Endothelial cell of umbilical vein (primary cell): Measurements from ENCODE around the gene MALT1. TPM values are rescaled to one million over a fixed set of nuclear protein-coding genes. Genes with fewer than 3 reads are reported as not detected.

ENCODE experiments used
- BruUV-seq: library from RNA; stranded (reverse); fragments of 400-500 nt; replicated peaks from 2 replicates; lab custom pipeline; 2021; lab: Mats Ljungman, UMichigan
- CTCF ChIA-PET: fragments of 300-600, 350-600 bp; sonication (Branson Sonifier 250); formaldehyde crosslinking; loops from one replicate; lab custom pipeline; 2021; ENCODE audit warnings: antibody characterized with exemption, inconsistent platforms; lab: Charles Lee
- POLR2A ChIA-PET: fragments of 300-600, 350-600 bp; sonication (Branson Sonifier 250); formaldehyde crosslinking; loops from one replicate; lab custom pipeline; 2021; ENCODE audit warnings: antibody characterized with exemption, inconsistent platforms; lab: Charles Lee
- DNase-seq: peaks from one replicate; pipeline ENCODE4 v3.0.0-alpha.2; 2011; ENCODE audit warnings: low read depth, low spot score
- FAIRE-seq: peaks from 2 replicates; lab custom pipeline; 2011; peaks lifted over from hg19 to GRCh38; lab: Jason Lieb, UNC
- H2AFZ ChIP-seq: 2 replicates; pipeline ENCODE4 v1.6.0; 2012; ENCODE audit warnings: low read depth, low read length, control low read depth, inconsistent platforms
- H3K27ac ChIP-seq: 2 replicates; pipeline ENCODE4 v1.5.1; 2011; ENCODE audit warnings: low read depth, mild to moderate bottlenecking, control low read depth, low read length, moderate library complexity; ENCODE audit not compliant: insufficient read depth
- H3K27me3 ChIP-seq, 2 experiments: 2 replicates each; pipeline versions ENCODE4 v1.6.0 to v1.6.1; 2011; ENCODE audit warnings: low read length in 2 of 2, mixed read lengths in 1 of 2; ENCODE audit not compliant: control insufficient read depth in 2 of 2, insufficient read depth in 2 of 2
- H3K36me3 ChIP-seq, 2 experiments: 2 replicates in 1 of 2; 3 replicates in 1 of 2; pipeline ENCODE4 v1.5.1; 2011; ENCODE audit warnings: low read length in 2 of 2, mild to moderate bottlenecking in 1 of 2, moderate library complexity in 1 of 2; ENCODE audit not compliant: control insufficient read depth in 2 of 2, insufficient read depth in 2 of 2; ENCODE audit errors: extremely low read depth in 1 of 2
- H3K4me1 ChIP-seq: 3 replicates; pipeline ENCODE4 v1.5.1; 2011; ENCODE audit warnings: mild to moderate bottlenecking, low read length; ENCODE audit not compliant: control insufficient read depth, insufficient read depth; ENCODE audit errors: extremely low read depth
- H3K4me2 ChIP-seq: 2 replicates; pipeline ENCODE4 v1.6.1; 2011; ENCODE audit warnings: low read length, control low read depth, mixed read lengths; ENCODE audit not compliant: insufficient read depth
- H3K4me3 ChIP-seq, 3 experiments: fragments of 200-600 bp in 1 of 3; sonication (generic), shearing (Covaris generic) in 1 of 3; replicated peaks in 1 of 3; 2 replicates each; pipeline ENCODE4 v1.5.1; 2011 to 2016; ENCODE audit warnings: control low read depth in 3 of 3, low read length in 3 of 3, mild to moderate bottlenecking in 2 of 3, inconsistent platforms in 1 of 3, low read depth in 1 of 3, moderate library complexity in 1 of 3; ENCODE audit not compliant: insufficient read depth in 1 of 3
- H3K79me2 ChIP-seq: 2 replicates; pipeline ENCODE4 v1.6.0; 2012; ENCODE audit warnings: low read length, inconsistent platforms; ENCODE audit not compliant: control insufficient read depth, insufficient read depth
- H3K9ac ChIP-seq: replicated peaks from 2 replicates; pipeline ENCODE3; 2011; ENCODE audit warnings: low read length, control low read depth; ENCODE audit not compliant: insufficient read depth; ENCODE audit errors: extremely low read depth
- H3K9me1 ChIP-seq: replicated peaks from 3 replicates; pipeline ENCODE4 v1.6.0; 2011; ENCODE audit warnings: mild to moderate bottlenecking, low read length; ENCODE audit not compliant: control insufficient read depth, insufficient read depth; ENCODE audit errors: extremely low read depth
- H3K9me3 ChIP-seq: replicated peaks from 2 replicates; pipeline ENCODE4 v1.5.1; 2012; ENCODE audit warnings: low read length, inconsistent platforms; ENCODE audit not compliant: control insufficient read depth, insufficient read depth
- H4K20me1 ChIP-seq: replicated peaks from 2 replicates; pipeline ENCODE3; 2011; ENCODE audit warnings: mild to moderate bottlenecking, low read length; ENCODE audit not compliant: control insufficient read depth, insufficient read depth; ENCODE audit errors: extremely low read depth
- CTCF ChIP-seq, 2 donors: IDR thresholded peaks; 1 replicate in 1 of 2; 2 replicates in 1 of 2; pipeline ENCODE4 v1.5.1; 2011; ENCODE audit warnings: low read length in 2 of 2, mild to moderate bottlenecking in 2 of 2, moderate library complexity in 2 of 2, control low read depth in 1 of 2, inconsistent platforms in 1 of 2, low read depth in 1 of 2; ENCODE audit not compliant: insufficient read depth in 1 of 2; ENCODE audit errors: extremely low read depth in 1 of 2
- EZH2 ChIP-seq: IDR thresholded peaks from 2 replicates; pipeline ENCODE4 v1.6.1; 2012; ENCODE audit warnings: borderline replicate concordance, low read depth, mild to moderate bottlenecking, moderate library complexity, low read length, inconsistent platforms; ENCODE audit not compliant: severe bottlenecking
- FOS ChIP-seq: IDR thresholded peaks from 2 replicates; pipeline ENCODE4 v1.6.1; 2011; ENCODE audit warnings: mild to moderate bottlenecking, low read length, moderate library complexity, borderline replicate concordance; ENCODE audit not compliant: insufficient read depth
- GATA2 ChIP-seq: IDR thresholded peaks from 2 replicates; pipeline ENCODE4 v1.7.0; 2011; ENCODE audit warnings: low read depth, mild to moderate bottlenecking, moderate library complexity, mixed read lengths, low read length; ENCODE audit not compliant: insufficient read length, insufficient read depth
- JUN ChIP-seq: IDR thresholded peaks from 2 replicates; pipeline ENCODE4 v1.6.1; 2011; ENCODE audit warnings: borderline replicate concordance, low read depth; ENCODE audit not compliant: insufficient read length, insufficient read depth
- MAX ChIP-seq: IDR thresholded peaks from 2 replicates; pipeline ENCODE4 v1.6.1; 2011; ENCODE audit not compliant: insufficient read depth, insufficient read length
- MYC ChIP-seq: IDR thresholded peaks from one replicate; pipeline ENCODE4 v1.6.1; 2011; ENCODE audit warnings: mild to moderate bottlenecking, low read depth, low read length
- POLR2A ChIP-seq: IDR thresholded peaks from 2 replicates; pipeline ENCODE4 v1.6.1; 2012; ENCODE audit warnings: low read depth, mild to moderate bottlenecking, control low read depth, low read length
- POLR2AphosphoS5 ChIP-seq: IDR thresholded peaks from 2 replicates; pipeline ENCODE4 v1.6.1; 2012; ENCODE audit warnings: low read depth, mild to moderate bottlenecking, control low read depth, low read length, moderate library complexity; ENCODE audit not compliant: insufficient read depth
- dilution Hi-C: fragments of 300-500 bp; cut with MboI; formaldehyde crosslinking; loops from one replicate; pipeline ENCODE4 v1.15.0; 2019; ENCODE audit warnings: low sequenced_read_pairs; ENCODE audit not compliant: extremely low pct_ligation_motif_present
- intact Hi-C: fragments of 100-400 bp; cut with micrococcal nuclease; formaldehyde crosslinking; loops from one replicate; pipeline ENCODE4 v1.10.0; 2022
- polyA plus RNA-seq, 4 experiments: library from polyadenylated mRNA; depleted of rRNA in 3 of 4; stranded (reverse) in 3 of 4; unstranded in 1 of 4; fragments of >200 nt; gene quantifications; 2 replicates each; pipeline versions ENCODE4 v1.2.1 to v1.2.3, GENCODE V29; 2011 to 2012; ENCODE audit warnings: missing spikeins in 1 of 4
- total RNA-seq: library from RNA; stranded (reverse); gene quantifications from 2 replicates; pipeline ENCODE4 v1.2.3, GENCODE V29; 2021

The MALT1 gene
- total and polyA plus RNA-seq, 2 donors (not counting 3 experiments of a cell fraction or from before 2014, with no cell fraction given): 2.8 to 5.1 TPM

GRCh38 chr18:58715540-58715939, 44.3 kb downstream of the MALT1 start:
- BruUV-seq: no TSS peak

More at GRCh38 chr18:58715540-58715939, 44.3 kb downstream of the MALT1 start:
- FAIRE-seq: no peak
- intact Hi-C loops: no loop called here
- Histone ChIP-seq H3K4me3 (no peak overlapping the region), H3K79me2 (no peaks in the 10 kb centered on the region), H2AFZ (no peak overlapping the region), H3K9me1 (no peaks in the 10 kb centered on the region), H3K27ac (no peak overlapping the region), H3K27me3 (no peaks in the 10 kb centered on the region), H3K36me3 (no peaks in the 10 kb centered on the region), H3K4me1 (no peaks in the 10 kb centered on the region), H3K9me3 (no peaks in the 10 kb centered on the region), H3K4me2 (no peak overlapping the region), H3K9ac (no peak overlapping the region), H4K20me1 (no peaks in the 10 kb centered on the region)
- CTCF ChIA-PET: interaction anchor here (1.0 kb wide), 1 partner anchor 48 kb away, joined by 3 read pairs; no protein-coding TSS in a partner anchor
- TF ChIP-seq EZH2 (no peak), MYC (no peak), POLR2AphosphoS5 (no peak), GATA2 (no peak), POLR2A (no peak), CTCF (IDR thresholded peaks at IDR 0.05; ENCODE audit: extremely low read depth in 1 of 2, insufficient read depth in 1 of 2, low read depth in 1 of 2, low read length in 2 of 2) (no peak), FOS (no peak), MAX (no peak), JUN (no peak)
- POLR2A ChIA-PET: no interaction called here
- DNase-seq: no peak
- dilution Hi-C loops: no loop called here
